ENCODE measurements around the gene NUDT6.
A peak's percentile ranks its signal among the peaks of the same experiment; 100 is the strongest.
"Not testable (repeated sequence)": the region's sequence is repeated elsewhere in the genome, so short reads cannot be mapped to it uniquely, and the experiment has no call there.

Gene NUDT6

DNA sequence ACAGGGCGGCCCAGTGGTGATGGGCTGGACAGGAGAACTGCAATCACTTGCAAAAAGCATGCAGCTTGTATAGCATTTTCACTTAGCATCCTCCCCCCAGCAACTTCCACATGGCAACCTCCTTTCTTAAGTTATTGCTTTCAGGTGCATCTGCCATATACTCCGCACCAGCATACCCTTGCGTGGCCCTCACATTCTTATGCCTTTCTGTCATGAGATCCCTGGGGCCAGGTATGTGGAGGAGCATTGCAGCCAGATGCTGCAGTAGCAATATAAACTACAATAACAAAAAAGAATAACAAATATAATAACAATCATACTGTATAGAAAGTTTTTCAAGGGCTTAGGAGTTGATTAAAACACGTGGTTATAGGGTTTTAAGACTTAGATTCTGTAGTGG, 26.3 kb upstream of the NUDT6 start:
- no peak for DNase-seq (ENCODE audit: low read depth)
- TF ChIP-seq MYC (IDR thresholded peaks at IDR 0.05; ENCODE audit: low read depth, low read length) (no peak), CTCF (IDR thresholded peaks at IDR 0.05; ENCODE audit: low read depth, low read length) (no peak), POLR2A (IDR thresholded peaks at IDR 0.05; ENCODE audit: extremely low read depth, insufficient read length) (no peak)
- TF ChIP-seq, protein P1, sequence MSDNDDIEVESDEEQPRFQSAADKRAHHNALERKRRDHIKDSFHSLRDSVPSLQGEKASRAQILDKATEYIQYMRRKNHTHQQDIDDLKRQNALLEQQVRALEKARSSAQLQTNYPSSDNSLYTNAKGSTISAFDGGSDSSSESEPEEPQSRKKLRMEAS (IDR thresholded peaks at IDR 0.05; ENCODE audit: low read depth, low read length): no peak
- H3K4me3 ChIP-seq (ENCODE audit: low read depth, low read length): no peak overlapping the region

DNA sequence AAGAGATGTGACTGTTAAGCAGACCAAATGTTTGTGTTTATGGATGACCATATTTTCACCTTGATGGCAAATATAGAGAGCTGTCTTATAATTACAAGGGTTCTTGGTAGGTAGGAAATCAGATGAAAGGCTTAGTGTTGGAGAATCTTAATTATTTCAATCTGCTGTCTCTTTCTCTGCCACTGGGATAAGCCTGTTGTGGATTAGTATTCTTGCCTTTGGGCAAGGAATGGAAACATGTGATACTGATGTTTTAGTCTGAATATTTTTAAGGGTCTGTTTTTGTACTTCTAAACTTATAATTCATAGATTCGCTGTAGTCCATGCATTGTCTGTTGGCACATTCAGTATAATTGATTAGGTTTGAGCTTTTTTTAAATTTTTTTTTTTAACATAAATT, 23.7 kb upstream of the NUDT6 start:
- no peak overlapping the region for H3K4me3 ChIP-seq (ENCODE audit: low read depth, low read length)
- no peak for DNase-seq (ENCODE audit: low read depth)

GRCh38 chr4:122945136-122945535, 22.7 kb upstream of the NUDT6 start:
- not testable (repeated sequence) for H3K4me3 ChIP-seq (ENCODE audit: low read depth, low read length); DNase-seq (ENCODE audit: low read depth)

More for the DNA sequence above, 23.7 kb upstream of the NUDT6 start:
- TF ChIP-seq MYC (IDR thresholded peaks at IDR 0.05; ENCODE audit: low read depth, low read length) (no peak), POLR2A (IDR thresholded peaks at IDR 0.05; ENCODE audit: extremely low read depth, insufficient read length) (no peak)

- no peak for TF ChIP-seq MYC (IDR thresholded peaks at IDR 0.05; ENCODE audit: low read depth, low read length)
- TF ChIP-seq, protein P1 (IDR thresholded peaks at IDR 0.05; ENCODE audit: low read depth, low read length): no peak
- TF ChIP-seq POLR2A (IDR thresholded peaks at IDR 0.05; ENCODE audit: extremely low read depth, insufficient read length): no peak
- TF ChIP-seq CTCF (IDR thresholded peaks at IDR 0.05; ENCODE audit: low read depth, low read length): no peak
- H3K4me3 ChIP-seq (ENCODE audit: low read depth, low read length): no peak overlapping the region
- DNase-seq (ENCODE audit: low read depth): no peak
These were observed 10.4 kb upstream of the NUDT6 start for GRCh38 chr4:122932763-122933162.

GRCh38 chr4:122930862-122931261, 8.5 kb upstream of the NUDT6 start:
- H3K4me3 ChIP-seq (ENCODE audit: low read depth, low read length): no peak overlapping the region
- TF ChIP-seq, protein P1 (IDR thresholded peaks at IDR 0.05; ENCODE audit: low read depth, low read length): no peak
- TF ChIP-seq CTCF (IDR thresholded peaks at IDR 0.05; ENCODE audit: low read depth, low read length) (no peak), MYC (IDR thresholded peaks at IDR 0.05; ENCODE audit: low read depth, low read length) (no peak), POLR2A (IDR thresholded peaks at IDR 0.05; ENCODE audit: extremely low read depth, insufficient read length) (no peak)
- peak; percentile 11 for DNase-seq (ENCODE audit: low read depth)

GRCh38 chr4:122928930-122929329, 6.5 kb upstream of the NUDT6 start:
- H3K4me3 ChIP-seq (ENCODE audit: low read depth, low read length): no peak overlapping the region
- TF ChIP-seq, protein P1 (IDR thresholded peaks at IDR 0.05; ENCODE audit: low read depth, low read length): no peak
- TF ChIP-seq MYC (IDR thresholded peaks at IDR 0.05; ENCODE audit: low read depth, low read length) (no peak), CTCF (IDR thresholded peaks at IDR 0.05; ENCODE audit: low read depth, low read length) (no peak), POLR2A (IDR thresholded peaks at IDR 0.05; ENCODE audit: extremely low read depth, insufficient read length) (no peak)
- no peak for DNase-seq (ENCODE audit: low read depth)

GRCh38 chr4:122922877-122923511, 597 bp upstream of the NUDT6 start:
- DNase-seq (ENCODE audit: low read depth): peak; percentile 92
- TF ChIP-seq POLR2A (IDR thresholded peaks at IDR 0.05; ENCODE audit: extremely low read depth, insufficient read length) (no peak), MYC (IDR thresholded peaks at IDR 0.05; ENCODE audit: low read depth, low read length) (peak; percentile 70), CTCF (IDR thresholded peaks at IDR 0.05; ENCODE audit: low read depth, low read length) (no peak)
- TF ChIP-seq, protein P1 (IDR thresholded peaks at IDR 0.05; ENCODE audit: low read depth, low read length): peak; percentile 83
- peak overlapping the region; percentile 98 for H3K4me3 ChIP-seq (ENCODE audit: low read depth, low read length)
